ENCODE data around the gene REX1BD. TPM values are rescaled to one million over a fixed set of nuclear protein-coding genes. Genes with fewer than 3 reads are reported as not detected.
"Not testable (repeated sequence)": the region's sequence is repeated elsewhere in the genome, so short reads cannot be mapped to it uniquely, and the experiment has no call there.

REX1BD gene
- total RNA-seq, 1 donor, result 48.7 TPM

GRCh38 chr19:18592732-18593131, 4.1 kb downstream of the REX1BD start:
- H3K9me3 ChIP-seq (ENCODE audit: low read depth, low read length); H3K27me3 ChIP-seq (ENCODE audit: insufficient read depth, low read length); H3K4me3 ChIP-seq (ENCODE audit: low read length): not testable (repeated sequence)
- H3K4me1 ChIP-seq (ENCODE audit: insufficient read depth, low read length), result peaks cover 45% of the 10 kb centered on the region

GRCh38 chr19:18593367-18594095, 4.9 kb downstream of the REX1BD start:
- peaks cover 6% of the 10 kb centered on the region for H3K27me3 ChIP-seq (ENCODE audit: insufficient read depth, low read length)
- H3K4me1 ChIP-seq (ENCODE audit: insufficient read depth, low read length), result peaks cover 37% of the 10 kb centered on the region
- H3K9me3 ChIP-seq (ENCODE audit: low read depth, low read length), result no peaks in the 10 kb centered on the region
- H3K4me3 ChIP-seq (ENCODE audit: low read length), result no peak overlapping the region

GRCh38 chr19:18594096-18594823, 5.7 kb downstream of the REX1BD start:
- Histone ChIP-seq H3K9me3 (ENCODE audit: low read depth, low read length) (no peaks in the 10 kb centered on the region), H3K4me1 (ENCODE audit: insufficient read depth, low read length) (peaks cover 36% of the 10 kb centered on the region), H3K27me3 (ENCODE audit: insufficient read depth, low read length) (peaks cover 6% of the 10 kb centered on the region), H3K4me3 (ENCODE audit: low read length) (peak overlapping the region; percentile 6)

- H3K27me3 ChIP-seq (ENCODE audit: insufficient read depth, low read length), result peaks cover 6% of the 10 kb centered on the region
- H3K9me3 ChIP-seq (ENCODE audit: low read depth, low read length), result no peaks in the 10 kb centered on the region
- peaks cover 29% of the 10 kb centered on the region for H3K4me1 ChIP-seq (ENCODE audit: insufficient read depth, low read length)
- H3K4me3 ChIP-seq (ENCODE audit: low read length), result peak overlapping the region; percentile 6
Measured at GRCh38 chr19:18594824-18595373, 6.3 kb downstream of the REX1BD start.

GRCh38 chr19:18595475-18595874, 6.9 kb downstream of the REX1BD start:
- H3K9me3 ChIP-seq (ENCODE audit: low read depth, low read length), result no peaks in the 10 kb centered on the region
- H3K4me1 ChIP-seq (ENCODE audit: insufficient read depth, low read length), result peaks cover 24% of the 10 kb centered on the region
- peaks cover 6% of the 10 kb centered on the region for H3K27me3 ChIP-seq (ENCODE audit: insufficient read depth, low read length)
- no peak overlapping the region for H3K4me3 ChIP-seq (ENCODE audit: low read length)

GRCh38 chr19:18596752-18597157, 8.2 kb downstream of the REX1BD start:
- no peak overlapping the region for H3K4me3 ChIP-seq (ENCODE audit: low read length)
- no peaks in the 10 kb centered on the region for H3K9me3 ChIP-seq (ENCODE audit: low read depth, low read length)
- H3K4me1 ChIP-seq (ENCODE audit: insufficient read depth, low read length), result peaks cover 20% of the 10 kb centered on the region
- peaks cover 10% of the 10 kb centered on the region for H3K27me3 ChIP-seq (ENCODE audit: insufficient read depth, low read length)

- Histone ChIP-seq H3K4me1 (ENCODE audit: insufficient read depth, low read length) (peaks cover 20% of the 10 kb centered on the region), H3K27me3 (ENCODE audit: insufficient read depth, low read length) (peaks cover 21% of the 10 kb centered on the region), H3K9me3 (ENCODE audit: low read depth, low read length) (no peaks in the 10 kb centered on the region)
Measured at GRCh38 chr19:18597809-18598660, 9.4 kb downstream of the REX1BD start.

GRCh38 chr19:18599485-18599884, 10.9 kb downstream of the REX1BD start:
- no peak overlapping the region for H3K4me3 ChIP-seq (ENCODE audit: low read length)
- peaks cover 33% of the 10 kb centered on the region for H3K27me3 ChIP-seq (ENCODE audit: insufficient read depth, low read length)
- H3K4me1 ChIP-seq (ENCODE audit: insufficient read depth, low read length), result peaks cover 15% of the 10 kb centered on the region
- H3K9me3 ChIP-seq (ENCODE audit: low read depth, low read length), result no peaks in the 10 kb centered on the region

More at GRCh38 chr19:18597809-18598660, 9.4 kb downstream of the REX1BD start:
- H3K4me3 ChIP-seq (ENCODE audit: low read length), result no peak overlapping the region

GRCh38 chr19:18600692-18601397, 12.2 kb downstream of the REX1BD start:
- not testable (repeated sequence) for H3K4me1 ChIP-seq (ENCODE audit: insufficient read depth, low read length); H3K9me3 ChIP-seq (ENCODE audit: low read depth, low read length); H3K4me3 ChIP-seq (ENCODE audit: low read length)
- H3K27me3 ChIP-seq (ENCODE audit: insufficient read depth, low read length), result peaks cover 40% of the 10 kb centered on the region

- peaks cover 3% of the 10 kb centered on the region for H3K4me1 ChIP-seq (ENCODE audit: insufficient read depth, low read length)
- H3K27me3 ChIP-seq (ENCODE audit: insufficient read depth, low read length), result peaks cover 40% of the 10 kb centered on the region
- H3K4me3 ChIP-seq (ENCODE audit: low read length), result no peak overlapping the region
- no peaks in the 10 kb centered on the region for H3K9me3 ChIP-seq (ENCODE audit: low read depth, low read length)
Measured at GRCh38 chr19:18601875-18602274, 13.3 kb downstream of the REX1BD start.

- Histone ChIP-seq H3K27me3 (ENCODE audit: insufficient read depth, low read length) (peaks cover 51% of the 10 kb centered on the region), H3K4me1 (ENCODE audit: insufficient read depth, low read length) (peaks cover 7% of the 10 kb centered on the region)
Measured at GRCh38 chr19:18603255-18603957, 14.8 kb downstream of the REX1BD start.

GRCh38 chr19:18603958-18604819, 15.6 kb downstream of the REX1BD start:
- Histone ChIP-seq H3K9me3 (ENCODE audit: low read depth, low read length) (no peaks in the 10 kb centered on the region), H3K27me3 (ENCODE audit: insufficient read depth, low read length) (peaks cover 59% of the 10 kb centered on the region)

More at GRCh38 chr19:18603255-18603957, 14.8 kb downstream of the REX1BD start:
- Histone ChIP-seq H3K4me3 (ENCODE audit: low read length) (no peak overlapping the region), H3K9me3 (ENCODE audit: low read depth, low read length) (no peaks in the 10 kb centered on the region)

GRCh38 chr19:18604820-18605159, 16.2 kb downstream of the REX1BD start:
- no peak overlapping the region for H3K4me3 ChIP-seq (ENCODE audit: low read length)
- peaks cover 7% of the 10 kb centered on the region for H3K4me1 ChIP-seq (ENCODE audit: insufficient read depth, low read length)
- H3K9me3 ChIP-seq (ENCODE audit: low read depth, low read length), result no peaks in the 10 kb centered on the region
- peaks cover 65% of the 10 kb centered on the region for H3K27me3 ChIP-seq (ENCODE audit: insufficient read depth, low read length)

More at GRCh38 chr19:18603958-18604819, 15.6 kb downstream of the REX1BD start:
- Histone ChIP-seq H3K4me1 (ENCODE audit: insufficient read depth, low read length) (peaks cover 7% of the 10 kb centered on the region), H3K4me3 (ENCODE audit: low read length) (no peak overlapping the region)
